HS-5 (cell line): ENCODE results near the gene GRPEL1.
"Not testable (repeated sequence)": the region's sequence is repeated elsewhere in the genome, so short reads cannot be mapped to it uniquely, and the experiment has no call there.

ENCODE experiments used
- DNase-seq: peaks from one replicate; pipeline ENCODE4 v3.0.0-alpha.2; 2012; ENCODE audit warnings: low read depth

Gene GRPEL1

DNA sequence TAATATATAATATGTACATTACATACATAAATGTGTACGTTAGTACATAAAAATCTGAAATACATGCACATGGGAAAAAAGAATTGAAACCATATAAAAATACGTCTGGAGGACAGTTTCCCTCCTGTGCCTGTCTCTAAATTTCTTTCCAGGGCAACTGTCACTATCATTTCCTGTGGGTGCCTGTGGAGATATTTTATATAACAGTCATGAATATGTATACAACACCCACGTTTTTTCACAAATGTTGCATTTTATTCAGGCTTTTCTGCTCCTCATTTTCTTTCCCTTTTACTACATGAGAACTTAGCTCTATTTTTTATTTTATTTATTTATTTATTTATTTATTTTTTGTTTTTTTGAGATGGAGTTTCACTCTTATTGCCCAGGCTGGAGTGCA, 24.2 kb upstream of the GRPEL1 start:
- no peak for DNase-seq

DNA sequence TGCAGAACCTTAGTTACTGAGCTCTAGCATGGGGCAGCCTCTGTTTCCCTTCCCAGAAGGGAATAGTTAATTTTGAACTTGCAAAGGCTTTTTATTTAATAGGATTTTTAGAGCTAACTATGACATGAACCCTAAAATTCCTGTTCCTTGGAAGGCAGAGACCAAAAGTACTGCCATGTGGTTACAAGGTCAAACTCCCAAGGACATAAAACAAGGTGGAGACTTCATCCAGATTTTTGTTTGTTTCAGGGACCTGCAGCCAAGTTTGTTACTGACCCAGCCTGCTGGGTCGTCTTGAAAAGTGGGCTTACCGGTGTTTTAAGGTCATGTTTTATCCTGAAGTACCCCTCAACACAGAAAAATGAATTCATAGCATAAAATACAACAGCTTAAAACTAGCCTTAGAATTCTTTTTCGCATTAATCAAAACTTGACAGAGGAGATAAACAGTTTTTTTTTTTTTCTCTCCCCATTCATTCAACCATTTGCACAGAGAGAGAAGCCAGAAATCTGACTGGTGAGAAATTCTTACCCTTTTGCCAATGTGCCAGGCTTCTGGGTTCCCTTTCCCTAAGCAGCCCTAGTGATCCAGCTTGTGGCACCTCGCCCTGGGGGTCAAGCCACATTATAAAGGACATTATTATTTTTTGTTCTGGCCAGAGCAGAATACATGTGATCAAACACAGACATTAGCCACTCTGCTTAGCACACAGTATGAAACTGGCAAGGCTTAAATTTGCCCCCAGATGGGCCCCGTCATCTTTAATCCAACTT, 21.5 kb upstream of the GRPEL1 start:
- no peak for DNase-seq

DNA sequence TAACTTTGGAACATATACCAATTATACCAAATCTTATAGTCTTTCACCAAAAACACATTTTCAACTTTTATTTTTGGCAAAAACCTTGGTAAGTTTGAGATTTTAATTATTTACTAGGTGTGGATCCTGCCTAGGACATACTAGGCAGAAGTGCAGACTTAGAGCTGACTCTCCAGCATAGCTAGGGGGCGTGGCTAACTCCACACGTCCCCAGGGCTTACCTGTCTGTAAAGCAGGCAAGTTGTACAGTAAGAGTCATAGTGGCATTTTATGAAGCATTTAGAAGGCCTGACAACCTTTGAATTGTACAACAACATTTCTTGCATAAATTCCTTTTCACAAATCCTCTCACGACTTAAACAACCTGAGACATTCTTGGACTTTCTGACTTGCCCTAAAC, 19.2 kb upstream of the GRPEL1 start:
- DNase-seq = no peak

DNA sequence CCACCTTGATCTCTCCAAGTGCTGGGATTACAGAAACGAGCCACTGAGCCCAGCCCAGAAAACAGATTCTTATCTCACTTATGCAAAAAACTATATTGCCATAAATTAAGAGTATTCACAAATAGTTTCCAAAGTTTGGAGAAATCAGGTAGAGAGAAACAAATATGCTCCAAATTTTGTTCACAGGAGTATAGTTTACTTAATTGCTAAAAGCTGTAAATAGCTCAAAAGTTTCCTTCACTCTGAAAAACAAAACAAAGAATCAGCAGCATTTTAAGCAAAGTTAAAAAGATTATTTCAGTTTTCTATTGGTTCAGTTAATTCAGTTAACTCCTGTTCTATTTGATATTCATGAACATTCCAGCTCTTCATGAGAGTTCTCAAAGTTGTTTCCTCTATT, 18.5 kb upstream of the GRPEL1 start:
- DNase-seq = no peak

DNA sequence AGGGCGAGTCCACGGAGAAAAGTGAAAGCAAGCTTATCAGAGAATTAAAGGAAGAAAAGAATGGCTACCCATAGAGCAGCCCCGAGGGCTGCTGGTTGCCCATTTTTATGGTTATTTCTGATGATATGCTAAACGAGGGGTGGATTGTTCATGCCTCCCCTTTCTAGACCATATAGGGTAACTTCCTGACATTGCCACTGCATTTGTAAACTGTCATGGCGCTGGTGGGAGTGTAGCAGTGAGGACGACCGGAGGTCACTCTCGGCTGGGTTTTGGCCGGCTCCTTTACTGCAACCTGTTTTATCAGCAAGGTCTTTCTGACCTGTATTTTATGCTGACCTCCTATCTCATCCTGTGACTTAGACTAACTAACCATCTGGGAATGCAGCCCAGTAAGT, 16.7 kb upstream of the GRPEL1 start:
- DNase-seq = not testable (repeated sequence)

DNA sequence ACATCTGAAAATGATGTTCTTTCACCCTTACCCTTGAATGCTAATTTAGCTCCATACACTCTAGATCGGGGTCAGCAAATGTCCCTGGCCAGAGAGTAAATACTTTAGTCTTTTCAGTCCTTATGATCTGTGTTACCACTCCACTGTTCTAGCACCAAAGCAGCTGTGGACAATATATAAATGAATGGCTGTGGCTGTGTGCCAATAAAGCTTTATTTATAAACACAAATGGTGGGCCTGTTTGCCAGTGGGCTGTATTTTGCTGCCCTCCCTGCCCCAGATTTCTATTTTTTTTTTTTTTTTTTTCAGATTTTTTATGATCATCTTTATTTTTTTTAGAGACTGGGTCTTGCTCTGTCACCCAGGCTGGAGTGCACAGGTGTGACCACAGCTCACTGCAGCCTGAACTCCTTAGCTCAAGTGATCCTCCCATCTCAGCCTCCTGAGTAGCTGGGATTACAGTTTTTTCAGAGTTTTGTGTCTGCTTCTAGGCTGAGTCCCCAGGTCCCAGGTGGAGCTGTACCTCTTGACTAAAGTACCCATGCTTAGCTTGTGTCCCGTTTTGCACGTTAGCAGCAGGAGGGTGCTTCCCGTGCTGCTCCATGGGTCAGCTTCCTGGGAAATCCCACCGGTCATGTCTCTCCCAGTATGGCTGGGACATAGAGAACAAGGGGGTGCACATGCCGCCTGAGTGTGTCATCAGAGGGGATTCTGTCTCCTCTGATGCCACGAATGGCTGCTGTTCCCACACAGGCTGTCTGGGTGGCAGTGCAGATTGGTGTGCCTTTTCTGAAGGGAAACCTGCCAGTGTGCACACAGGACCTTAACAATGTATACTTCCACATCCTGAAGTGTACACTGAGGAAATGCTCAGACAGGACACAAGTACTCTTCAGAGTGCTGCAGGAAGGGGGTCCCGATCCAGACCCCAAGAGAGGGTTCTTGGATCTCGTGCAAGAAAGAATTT, 16.0 kb upstream of the GRPEL1 start:
- no peak for DNase-seq

DNA sequence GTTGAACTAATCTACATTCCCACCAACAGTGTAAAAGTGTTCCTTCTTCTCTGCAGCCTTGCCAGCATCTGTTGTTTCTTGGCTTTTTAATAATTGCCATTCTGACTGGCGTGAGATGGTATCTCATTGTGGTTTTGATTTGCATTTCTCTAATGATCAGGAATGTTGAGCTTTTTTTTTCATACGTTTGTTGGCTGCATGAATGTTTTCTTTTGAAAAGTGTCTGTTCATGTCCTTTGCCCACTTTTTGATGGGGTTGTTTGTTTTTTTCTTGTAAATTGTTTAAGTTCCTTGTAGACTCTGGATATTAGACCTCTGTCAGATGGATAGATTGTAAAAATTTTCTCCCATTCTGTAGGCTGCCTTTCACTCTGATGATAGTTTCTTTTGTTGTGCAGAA, 12.0 kb upstream of the GRPEL1 start:
- DNase-seq = not testable (repeated sequence)

DNA sequence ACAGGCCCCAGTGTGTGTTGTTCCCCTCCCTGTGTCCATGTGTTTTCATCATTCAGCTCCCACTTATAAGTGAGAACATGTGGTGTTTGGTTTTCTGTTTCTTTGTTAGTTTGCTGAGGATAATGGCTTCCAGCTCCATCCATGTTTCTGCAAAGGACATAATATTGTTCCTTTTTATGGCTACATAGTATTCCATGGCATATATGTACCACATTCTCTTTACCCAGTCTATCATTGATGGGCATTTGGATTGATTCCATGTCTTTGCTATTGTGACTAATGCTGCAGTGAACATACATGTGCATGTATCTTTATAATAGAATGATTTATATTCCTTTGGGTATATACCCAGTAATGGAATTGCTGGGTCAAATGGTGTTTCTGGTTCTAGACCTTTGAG, 11.6 kb upstream of the GRPEL1 start:
- not testable (repeated sequence) for DNase-seq

DNA sequence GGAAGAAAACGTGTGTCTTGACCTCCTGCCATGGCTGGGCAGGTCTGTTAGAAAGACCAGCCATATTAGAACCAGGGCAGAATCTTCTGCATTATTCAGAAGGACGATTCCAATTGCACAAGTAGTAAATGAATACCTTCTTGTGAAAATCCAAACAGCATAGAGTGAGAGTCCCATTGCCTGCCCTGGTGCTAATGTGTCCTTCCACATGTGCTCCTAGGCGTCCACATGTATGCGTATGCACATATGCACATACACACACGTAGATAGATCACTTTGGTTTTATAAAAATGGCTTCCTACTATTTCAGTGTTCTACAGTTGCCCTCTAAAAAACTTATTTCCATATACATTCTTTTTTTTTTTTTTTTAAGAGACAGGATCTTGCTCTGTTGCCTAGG, 10.2 kb upstream of the GRPEL1 start:
- no peak for DNase-seq

DNA sequence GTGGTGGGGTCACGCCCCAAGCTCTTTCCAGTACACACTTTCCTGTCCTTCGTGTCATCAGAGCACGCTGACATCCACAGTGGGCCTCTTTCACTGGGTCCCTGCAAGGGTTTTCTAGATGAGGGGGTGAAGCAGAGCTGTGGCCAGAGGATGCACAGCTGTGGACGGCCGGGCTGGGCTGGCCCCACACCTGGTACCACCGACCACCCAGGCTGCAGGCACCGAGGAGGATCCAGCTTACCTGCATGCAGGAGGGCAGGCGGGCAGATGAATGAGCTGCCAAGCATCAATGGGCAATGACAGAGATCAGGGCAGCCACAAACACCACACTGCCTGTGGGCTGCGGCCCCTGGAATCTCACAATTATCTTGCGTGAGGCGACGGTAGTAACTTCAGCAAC, 9.5 kb upstream of the GRPEL1 start:
- no peak for DNase-seq

DNA sequence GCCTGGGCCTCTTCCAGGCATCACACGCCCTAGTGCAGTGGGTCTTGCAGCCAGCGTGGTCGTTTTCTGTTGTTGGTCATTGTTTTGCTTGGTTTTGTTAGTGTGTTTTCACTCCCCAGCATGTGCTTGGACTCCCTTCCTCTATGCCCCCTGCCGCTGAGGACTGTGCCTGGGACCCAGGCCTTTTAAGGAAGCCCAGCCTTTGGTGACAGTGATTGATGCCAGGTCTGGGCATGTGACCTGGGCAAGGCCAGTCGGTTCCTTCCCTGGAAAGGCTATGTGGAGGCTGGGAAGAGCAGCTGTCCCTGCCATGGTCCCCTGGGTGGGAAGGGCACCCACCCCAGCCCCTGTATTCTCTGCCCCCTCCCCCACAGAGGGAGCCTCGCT, 8.8 kb upstream of the GRPEL1 start:
- no peak for DNase-seq

DNA sequence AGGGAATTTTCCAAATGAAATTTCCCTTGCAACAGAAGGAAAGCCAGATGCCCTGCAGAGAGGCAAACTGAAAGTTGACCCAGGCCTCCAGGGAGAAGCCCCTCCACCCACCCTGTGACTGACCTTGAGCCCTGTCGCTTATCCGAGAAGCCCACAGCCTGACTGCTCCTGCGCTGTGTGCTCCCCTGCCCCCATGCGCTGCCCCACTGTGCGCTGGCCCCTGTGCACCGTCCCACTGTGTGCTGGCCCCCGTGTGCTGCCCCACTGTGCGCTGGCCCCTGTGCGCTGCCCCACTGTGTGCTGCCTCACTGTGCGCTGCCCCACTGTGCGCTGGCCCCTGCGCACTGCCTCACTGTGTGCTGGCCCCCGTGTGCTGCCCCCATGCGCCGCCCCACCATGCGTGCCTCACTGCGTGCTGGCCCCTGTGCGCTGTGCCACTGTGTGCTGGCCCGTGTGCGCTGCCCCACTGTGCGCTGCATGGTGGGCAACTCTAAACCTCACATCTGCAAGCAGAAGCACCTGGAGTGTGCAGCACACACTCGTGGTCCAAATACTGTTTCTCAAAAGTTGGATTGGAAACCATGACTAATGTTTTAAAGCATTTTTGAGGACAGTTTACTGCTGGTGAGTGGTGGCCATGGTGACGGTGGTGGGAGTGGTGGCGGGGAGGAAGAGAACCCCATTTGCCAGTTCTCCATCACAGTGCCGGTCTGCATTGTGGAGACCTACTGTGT, 8.3 kb upstream of the GRPEL1 start:
- no peak for DNase-seq

DNA sequence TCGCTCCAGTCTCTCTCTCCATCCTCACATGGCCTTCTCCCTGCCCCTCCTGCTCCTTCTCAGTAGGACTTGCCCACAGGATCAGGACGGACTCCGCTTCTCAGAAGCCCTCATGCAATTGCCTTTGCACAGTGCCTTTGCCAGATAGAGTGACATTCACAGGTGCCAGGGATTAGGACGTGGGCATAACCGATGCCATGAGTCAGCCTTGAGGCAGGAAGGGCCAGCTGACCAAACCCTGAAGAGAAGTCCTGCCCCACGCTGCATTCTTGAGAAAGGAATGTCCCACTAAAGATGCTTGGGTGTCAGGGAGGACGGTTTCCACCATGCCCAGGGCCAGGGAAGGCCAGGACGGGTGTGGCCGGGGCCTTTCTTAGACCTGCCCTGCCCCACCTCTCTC, 6.6 kb upstream of the GRPEL1 start:
- DNase-seq = no peak

DNA sequence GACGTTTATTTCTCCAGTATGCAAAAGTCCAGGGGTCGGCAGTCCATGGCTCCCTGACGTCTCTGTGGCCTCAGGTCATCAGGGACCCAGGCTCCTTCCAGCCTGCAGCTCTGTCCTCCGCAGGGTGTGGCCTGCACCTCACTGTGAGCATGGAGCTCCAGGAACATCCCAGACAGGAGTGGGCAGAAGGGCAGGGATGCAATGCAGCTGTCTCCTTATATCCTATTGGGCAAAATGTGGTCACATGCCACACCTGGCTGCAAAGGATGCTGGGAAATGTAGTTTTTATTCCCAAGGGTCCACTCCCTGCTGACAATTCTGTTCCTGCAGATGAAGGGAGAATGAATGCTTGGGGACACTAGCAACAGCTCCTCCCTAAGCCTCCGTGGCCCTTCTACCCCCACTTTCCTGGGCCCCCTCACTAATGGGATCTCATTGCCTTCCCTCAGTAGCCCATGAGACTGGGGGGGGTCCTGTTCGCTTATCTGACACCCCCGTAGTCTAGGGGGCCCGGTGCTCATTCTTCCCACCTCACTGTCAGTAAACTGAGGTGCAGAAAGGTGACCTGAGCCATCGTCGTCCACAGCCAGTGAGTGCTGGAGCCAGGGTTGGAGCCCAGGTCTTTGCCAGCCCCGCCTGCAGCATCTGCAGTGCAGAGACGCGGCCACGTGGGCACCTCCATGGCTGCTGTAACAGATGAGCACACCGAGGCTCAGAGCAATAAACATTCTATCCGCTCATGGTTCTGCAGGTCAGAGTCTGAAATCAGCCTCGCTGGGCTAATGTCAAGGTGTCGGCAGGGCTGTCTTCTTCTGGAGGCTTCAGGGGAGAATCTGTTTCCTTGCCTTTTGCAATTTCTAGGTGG, 5.9 kb upstream of the GRPEL1 start:
- DNase-seq = no peak

DNA sequence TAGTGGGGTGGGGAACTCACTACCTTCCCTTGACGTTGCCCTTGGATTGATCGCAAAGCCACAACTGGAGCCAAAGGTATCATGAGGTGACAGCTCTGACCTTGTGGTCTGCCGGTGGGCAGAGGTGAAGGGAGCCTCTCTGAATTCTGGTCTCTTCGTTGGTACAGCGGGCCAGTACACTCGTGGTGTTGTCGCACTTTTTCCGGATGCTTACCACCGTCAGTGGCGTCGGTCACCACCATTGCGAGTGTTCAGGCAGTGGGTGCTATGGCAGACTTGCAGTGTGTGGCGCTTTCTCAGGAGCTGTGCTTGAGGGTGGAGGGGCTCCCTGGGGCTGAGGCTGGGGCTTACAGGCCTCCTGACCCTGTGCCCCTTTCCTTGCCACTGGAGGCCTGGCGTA, 5.2 kb upstream of the GRPEL1 start:
- DNase-seq = no peak

DNA sequence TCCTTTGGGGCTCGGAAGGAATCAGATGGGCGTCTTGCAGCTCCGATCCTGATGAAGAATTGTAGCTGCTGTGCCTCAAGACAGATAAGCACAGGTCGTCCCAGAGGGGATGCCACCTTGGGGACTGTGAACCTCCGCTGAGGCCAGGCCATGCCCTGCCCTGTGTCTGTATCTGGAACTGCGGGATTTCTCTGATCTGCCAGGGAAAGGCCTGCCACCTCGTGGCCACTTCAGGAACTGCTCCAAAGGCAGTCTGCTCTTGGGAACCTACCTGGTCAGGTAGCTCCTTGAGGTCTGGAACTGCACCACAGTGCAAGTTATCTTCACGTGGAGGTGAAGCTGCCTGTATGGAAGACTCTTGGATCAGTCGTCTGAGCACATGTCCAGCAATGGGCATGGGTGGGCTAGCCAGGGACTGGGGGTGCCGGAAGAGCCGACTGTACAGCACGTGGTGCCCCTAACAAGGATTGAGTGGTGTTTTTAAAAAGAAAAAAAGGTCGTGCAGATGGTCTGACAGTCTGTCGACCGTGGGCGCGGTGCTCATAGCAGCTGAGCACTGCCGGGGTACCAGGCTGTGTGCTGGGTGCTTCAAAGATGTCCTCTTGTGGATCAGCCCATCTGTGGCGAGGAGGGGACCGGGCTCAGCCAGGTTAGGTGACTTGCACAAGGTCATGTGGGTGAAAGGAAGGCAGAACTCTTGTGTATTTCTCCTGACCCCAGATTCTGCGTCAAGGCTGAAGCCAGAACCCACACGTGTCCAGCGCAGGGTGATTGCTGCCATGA, 3.1 kb upstream of the GRPEL1 start:
- no peak for DNase-seq

DNA sequence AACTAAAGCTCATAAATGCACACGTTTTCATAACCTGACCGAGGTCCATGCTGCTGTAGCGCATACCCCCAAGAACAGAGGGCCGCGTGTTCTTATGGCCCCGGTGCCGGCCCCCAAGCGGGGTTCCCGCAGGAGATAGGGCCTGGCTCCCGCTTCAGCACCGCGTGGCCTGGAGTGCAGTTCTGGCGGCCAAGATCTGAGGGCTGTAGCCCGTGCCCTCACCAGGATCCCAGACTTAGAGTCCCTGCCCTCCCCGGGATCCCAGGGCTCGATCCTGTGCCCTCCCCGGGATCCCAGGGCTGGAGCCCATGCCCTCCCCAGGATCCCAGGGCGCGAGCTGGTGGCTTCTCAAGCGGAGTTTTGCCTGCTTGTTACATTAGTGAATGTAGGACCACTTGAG, 1.0 kb upstream of the GRPEL1 start:
- DNase-seq = no peak

DNA sequence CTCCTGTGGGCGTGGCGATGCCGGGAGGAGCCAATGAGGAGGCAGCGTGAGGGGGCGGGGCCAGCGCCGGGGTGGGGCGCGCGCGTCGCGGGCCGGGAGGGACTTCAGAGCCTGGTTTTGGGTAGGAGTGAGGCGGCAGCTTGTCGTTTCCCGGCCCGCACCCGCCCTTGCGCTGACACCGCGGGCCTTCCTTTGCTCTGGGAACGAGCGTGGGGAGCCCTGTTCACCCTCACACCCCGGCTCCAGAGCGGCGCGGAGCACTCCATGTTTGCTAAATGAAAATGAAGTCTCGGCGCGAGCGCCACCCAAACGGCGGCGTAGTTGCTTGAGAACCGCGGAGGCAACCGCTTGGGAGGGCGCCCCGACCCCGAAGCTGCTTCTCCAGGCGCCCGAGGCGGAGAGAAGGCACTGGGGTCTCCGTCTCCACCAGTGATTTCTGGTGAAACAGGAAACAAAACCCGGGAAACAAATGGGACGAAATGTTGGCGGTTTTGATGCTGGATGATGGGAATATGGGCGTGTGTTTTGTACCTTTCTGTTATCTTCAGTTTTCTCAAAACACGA, 497 bp upstream of the GRPEL1 start:
- no peak for DNase-seq

DNA sequence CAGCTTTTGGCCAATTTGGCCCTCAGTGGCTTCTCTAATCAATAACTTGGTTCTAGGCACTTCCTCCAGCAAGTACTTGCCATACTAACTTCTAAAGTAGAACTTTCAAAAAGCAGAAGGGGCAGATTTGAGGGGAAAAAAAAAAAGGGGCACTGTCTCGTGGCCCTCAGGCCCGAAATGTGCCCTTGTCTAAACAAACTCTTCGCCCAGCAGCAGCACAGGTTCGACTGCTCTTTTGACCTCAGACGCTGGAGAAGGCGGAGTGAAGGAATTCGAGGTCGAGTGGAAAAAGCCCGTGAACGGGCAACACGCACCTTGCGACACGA, 775 bp downstream of the GRPEL1 start:
- DNase-seq = no peak

DNA sequence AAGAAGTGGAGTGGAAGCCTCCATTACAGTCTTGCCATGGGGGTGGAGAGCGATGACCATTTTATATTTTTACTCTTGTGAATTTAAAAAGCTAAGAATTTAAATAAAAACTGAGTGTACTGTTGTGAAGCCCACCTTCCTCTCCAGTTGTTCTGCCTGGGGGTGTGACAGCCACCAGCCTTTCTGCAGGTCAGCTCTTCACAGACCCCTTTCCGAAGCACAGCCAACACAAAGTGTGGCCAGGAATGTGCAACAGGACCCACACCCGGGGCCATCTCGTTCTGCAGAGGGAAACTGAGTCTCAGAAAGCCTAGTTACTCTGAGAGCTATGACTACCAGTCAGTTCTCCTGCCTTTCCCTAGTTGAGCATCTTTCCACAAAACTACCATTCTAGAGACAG, 1.4 kb downstream of the GRPEL1 start:
- no peak for DNase-seq

DNA sequence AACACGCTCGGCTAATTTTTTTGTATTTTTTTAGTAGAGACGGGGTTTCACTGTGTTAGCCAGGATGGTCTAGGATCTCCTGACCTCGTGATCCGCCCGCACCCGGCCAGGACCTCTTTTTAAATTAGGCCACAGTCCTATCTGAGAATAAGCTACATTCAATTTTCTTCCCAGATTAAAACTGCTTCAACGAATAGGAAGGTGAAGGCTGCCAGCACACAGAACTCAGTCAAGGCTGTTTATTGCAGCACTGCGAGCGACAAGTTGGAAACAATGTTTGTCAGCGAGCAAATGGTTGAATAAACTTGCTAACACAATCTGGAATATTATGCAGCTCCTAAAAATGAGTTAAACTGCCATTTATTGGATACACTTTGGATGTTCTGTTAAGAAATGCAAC, 1.9 kb downstream of the GRPEL1 start:
- no peak for DNase-seq
